HS-27A (cell line): ENCODE measurements around the gene DMPK.
A peak's percentile ranks its signal among the peaks of the same experiment; 100 is the strongest.
"Not testable (repeated sequence)": the region's sequence is repeated elsewhere in the genome, so short reads cannot be mapped to it uniquely, and the experiment has no call there.

Experiments used
- DNase-seq: peaks from one replicate; pipeline ENCODE4 v3.0.0-alpha.2; 2012; ENCODE audit warnings: low read depth, missing footprints

DMPK gene

DNA sequence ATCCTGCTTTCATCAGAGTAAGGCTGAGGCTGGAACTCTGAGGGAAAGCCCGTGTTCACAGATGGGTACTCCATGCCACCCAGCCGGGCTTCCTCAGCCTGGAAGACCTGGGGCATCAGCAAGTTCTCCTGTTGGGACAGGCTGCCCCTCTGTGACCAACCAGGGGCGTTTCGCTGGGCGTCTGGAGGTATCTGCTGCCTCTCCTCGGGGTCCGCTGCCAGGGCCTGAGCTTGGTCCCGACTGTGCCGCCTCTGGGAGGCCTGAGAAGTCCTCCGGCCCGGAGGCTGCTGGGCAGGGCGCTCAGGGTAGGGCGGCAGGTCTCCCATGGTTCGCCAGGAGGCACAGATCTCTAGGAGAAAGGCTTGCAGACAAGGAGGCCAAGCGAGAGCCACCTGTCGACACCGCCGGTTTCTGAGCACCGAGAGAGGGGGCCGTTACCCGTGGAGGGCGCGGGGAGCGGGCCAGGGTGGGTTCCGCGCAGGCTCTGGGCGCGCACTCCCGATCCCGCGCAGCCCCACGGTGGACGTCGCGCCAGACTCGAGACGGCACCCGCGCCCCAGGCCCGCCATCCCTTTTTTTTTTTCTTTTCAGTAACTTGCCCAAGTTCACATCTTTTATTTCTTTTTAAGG, 32.7 kb upstream of the DMPK start, which contains the start of gene RSPH6A:
TSS of gene RSPH6A (minus strand) at position 458 of the 630 bp plus-strand sequence. CDS start at position 326, 132 bp downstream.
- no peak for DNase-seq

DNA sequence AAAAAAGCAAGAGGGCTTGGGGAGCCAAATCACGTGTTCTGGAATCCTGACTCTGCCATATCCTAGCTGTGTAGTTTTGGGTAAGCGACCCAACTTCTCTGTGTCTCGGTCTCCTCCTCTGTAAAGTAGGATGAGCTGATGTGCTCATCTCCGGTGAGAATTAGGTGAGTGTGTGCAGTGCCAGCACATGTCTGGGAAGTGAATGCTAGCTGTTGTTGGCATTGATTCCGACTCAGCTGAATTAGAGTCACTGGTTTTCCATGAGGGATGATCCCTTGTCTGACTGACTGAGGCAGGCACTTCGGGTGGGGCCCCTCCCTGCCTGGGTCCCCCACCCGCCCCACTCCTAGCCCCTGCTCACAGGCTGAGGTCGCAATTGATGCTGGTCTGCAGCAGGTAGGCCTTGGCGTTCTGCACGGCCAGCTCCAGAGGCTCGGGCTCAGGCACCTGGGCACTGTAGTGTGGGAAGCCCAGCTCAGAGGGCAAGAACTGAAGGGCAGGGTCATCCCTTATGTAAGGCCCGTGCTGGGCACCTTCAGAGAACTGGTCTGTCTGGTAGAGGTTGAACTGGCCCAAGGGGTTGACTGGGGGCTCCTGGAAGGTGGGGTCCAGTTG, 32.0 kb upstream of the DMPK start:
- DNase-seq, result no peak

DNA sequence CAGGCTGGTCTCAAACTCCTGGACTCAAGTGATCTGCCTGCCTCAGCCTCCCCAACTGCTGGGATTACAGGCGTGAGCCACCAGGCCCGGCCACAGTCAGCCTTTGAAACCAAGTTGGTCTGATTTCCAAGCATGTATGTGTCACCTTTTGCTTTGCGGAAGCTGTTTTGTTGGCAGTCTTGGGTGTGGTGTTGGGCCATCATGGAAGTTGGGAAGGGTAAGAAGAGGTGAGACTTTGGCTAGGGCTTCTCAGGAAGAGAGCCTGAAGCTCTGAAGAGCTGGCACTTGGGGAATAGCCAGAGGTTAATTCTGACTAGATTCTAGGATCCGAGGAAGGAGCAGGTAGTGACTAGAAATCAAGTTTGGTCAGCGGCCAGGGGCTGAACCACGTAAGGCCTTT, 30.0 kb upstream of the DMPK start:
- DNase-seq, result no peak

DNA sequence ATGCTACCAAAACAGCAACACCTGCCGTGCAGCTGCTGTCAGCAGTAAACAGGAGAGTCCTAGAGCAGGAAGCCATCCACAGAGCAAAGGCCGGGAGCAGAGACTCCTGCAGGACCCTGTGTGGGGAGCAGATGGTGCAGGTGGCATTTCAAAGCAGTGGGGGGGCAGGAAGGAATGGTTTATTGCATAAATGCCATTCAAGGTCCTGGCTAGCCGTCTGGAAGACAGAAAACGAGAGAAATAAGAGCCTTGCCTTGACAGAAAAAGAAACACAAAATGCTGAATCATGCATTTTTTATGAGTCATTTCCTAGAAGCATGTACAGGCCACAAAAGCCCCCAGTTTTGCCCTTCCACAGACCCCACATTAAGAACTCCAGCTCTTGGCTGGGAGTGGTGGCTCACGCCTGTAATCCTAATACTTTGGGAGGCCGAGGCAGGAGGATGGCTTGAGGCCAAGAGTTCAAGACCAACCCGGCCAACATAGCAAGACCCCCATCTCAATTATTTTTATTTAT, 27.4 kb upstream of the DMPK start:
- DNase-seq, result peak; percentile 39

DNA sequence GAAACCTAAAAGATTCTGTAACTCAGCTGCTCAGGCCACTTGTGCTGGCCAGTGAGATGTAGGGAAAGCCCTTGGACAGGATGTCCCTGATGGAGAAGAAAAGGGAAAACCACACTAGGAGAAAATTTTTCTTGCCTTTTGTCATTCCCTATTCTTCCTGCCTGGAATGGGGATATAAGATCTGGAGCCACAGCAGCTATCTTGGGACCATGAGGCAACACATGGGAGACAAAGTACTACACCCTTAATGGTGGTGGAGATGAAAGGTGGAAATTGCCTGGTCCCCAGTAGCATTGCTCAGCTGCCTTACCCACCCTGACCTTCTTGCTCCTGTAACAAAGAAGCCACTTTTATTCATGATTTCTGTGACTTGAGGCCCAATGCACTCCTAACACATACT, 23.4 kb upstream of the DMPK start:
- no peak for DNase-seq

DNA sequence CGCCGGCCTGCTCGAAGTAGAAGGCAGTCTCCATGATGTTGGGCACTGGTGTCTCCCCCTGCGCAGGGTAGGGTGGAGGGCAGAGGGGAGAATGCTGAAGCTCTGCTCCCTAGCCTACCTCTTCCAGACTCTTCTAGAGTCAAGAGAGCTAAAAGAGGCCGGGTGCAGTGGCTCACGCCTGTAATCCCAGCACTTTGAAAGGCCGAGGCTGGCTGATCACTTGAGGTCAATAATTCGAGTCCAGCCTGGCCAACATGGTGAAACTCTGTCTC, 22.6 kb upstream of the DMPK start:
- DNase-seq, result no peak

DNA sequence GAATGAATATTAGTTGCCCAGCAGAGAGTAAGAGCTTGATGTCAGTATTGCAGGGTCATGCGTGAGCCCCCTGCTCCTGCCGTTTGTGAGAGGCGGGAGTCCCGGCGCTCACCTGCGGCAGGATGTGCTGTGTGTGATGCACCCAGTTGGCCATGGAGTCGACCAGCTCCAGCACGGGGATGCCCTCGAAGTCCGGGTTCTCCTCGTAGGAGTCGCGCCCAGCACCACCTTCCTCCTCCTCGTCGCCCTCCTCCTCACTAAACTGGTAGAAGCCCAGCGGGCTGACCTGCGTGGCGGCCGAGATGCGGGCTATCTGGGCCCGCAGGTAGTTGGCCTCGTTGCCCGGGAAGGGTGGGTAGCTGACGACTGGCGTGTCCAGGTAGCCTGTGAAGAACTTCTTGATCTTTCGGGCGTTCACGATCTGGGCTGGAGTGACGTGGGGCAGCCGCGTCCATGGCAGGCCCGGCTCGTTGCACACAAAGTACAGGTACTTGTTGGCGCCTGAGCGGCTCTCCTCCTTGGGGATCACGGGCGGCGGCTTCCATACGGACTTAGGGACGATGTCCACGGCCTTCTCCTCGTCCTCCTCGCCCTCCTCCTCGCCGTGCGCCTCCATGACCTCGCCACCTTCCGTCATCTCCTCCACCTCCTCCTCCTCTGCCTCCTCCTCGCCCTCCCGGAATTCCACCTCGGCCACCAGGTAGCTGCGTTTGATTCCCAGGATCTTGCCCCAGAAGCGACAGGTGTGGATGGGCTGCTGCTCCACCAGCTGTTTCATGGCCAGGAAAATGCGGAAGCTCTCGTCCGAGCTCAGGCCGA, 22.1 kb upstream of the DMPK start:
- no peak for DNase-seq

DNA sequence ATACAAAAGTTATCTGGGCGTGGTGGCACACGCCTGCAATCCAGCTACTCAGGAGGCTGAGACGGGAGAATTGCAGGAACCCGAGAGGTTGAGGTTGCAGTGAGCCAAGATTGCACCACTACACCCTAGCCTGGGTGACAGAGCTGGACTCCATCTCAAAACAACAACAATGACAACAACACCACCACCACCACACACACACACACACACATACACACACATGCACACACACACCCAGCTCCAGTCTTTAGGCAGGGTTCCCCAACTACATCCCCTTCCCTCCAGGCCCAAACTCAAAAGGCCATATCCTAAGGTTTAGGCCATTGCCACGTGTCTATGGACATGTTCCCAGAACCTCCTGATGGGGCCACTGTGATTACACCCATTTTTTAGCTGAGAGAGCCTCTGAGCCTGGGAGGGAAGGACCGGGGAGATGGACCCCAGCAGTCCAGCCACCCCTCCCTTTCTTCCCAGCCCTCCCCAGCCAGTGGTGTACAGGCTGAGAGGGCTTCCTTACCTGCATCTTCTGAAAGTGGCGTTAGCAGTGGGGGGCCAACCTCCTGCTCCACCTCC, 19.4 kb upstream of the DMPK start:
- DNase-seq, result no peak

DNA sequence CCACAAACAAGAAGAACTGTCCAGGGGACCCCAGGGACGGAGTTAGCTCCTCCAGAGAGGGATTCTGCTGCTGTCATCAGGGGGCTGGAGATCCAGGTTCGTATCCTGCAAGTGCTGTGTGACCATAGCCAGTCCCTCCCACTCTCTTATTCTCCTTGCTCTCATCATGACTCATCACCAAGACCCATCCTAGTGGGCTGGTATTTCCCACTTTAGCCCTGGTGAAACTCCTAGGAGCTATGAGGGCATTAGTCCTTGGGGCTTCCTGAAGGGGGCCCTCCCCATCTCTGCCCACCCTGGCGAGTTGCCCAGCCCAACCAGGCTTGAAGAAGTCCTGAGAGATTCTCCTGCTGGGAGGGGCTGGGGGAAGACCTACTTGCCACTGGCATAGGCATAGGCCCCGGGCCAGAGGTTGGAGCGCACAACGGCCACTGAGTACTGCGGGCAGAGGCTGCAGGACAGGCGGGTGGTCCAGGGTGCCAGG, 17.8 kb upstream of the DMPK start:
- DNase-seq, result no peak

DNA sequence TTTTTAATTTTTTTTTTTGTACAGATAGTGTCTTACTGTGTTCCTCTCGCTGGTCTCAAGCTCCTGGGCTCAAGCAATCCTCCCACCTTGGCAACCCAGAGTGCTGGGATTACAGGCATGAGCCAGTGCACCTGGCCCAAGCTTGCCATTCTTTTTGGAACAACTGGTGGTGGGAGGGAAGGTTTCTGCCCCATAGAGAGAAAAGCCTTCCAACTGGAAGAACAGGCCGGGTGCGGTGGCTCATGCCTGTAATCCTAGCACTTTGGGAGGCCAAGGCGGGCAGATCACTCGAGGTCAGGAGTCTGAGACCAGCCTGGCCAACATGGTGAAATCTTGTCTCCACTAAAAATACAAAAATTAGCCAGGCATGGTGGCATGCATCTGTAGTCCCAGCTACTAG, 17.3 kb upstream of the DMPK start:
- not testable (repeated sequence) for DNase-seq

DNA sequence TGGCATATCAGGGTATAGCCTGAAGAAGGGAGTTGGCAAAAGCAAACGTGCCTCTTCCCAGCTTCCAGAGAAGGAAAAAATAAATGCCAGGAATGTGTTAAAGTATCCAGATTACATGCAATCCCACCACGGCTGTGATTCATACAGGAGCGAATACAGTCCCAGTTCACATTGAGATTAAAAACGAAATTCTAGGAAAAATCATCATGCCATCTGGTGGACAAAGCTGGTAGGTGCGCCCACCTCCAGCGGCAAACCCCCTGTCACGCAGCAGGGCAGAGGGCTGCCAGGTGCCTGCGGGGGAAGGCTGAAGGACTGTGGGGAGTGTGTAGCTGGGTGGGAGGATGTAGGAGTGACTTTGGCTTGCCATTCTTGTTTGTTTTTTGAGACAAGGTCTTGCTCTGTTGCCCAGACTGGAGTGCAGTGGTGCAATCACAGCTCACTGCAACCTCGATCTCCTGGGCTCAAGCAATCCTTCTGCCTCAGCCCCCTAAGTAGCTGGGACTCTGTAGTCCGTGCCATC, 16.8 kb upstream of the DMPK start:
- peak; percentile 74 for DNase-seq

DNA sequence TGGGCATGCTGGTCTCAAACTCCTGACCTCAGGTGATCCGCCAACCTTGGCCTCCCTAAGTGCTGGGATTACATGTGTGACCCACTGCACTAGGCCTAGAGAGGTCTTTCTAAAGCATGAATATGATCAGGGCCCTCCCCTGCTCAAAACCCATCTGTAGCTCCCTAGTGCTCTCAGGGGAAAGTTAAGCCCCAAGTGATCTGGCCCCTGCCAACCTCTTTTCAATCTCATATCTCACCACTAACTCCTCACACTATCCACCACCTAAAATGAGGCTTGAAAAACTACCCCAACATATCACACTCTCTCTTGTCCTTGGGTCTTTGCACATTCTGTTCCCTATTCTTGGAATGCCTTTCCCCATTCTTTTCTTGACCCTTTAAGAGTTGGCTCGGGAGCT, 12.3 kb upstream of the DMPK start:
- DNase-seq, result no peak

DNA sequence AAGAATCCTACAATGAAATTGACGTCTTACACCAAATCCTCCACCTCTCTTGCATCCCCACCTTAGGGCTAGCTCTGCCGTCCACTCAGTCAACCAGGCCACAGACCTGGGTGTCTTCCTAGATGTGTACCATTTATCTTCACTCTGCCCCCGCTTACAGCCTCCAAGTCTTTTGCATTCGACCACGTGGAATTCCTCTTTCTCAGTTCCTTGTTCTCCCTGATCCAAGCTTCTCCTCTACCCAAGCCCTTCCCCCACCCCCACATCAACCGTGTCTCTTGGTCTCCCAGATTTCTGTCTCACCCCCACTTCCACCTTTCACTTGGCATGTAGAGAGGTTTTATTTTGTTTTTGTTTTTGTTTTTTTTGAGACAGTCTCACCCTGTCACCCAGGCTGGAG, 11.6 kb upstream of the DMPK start:
- no peak for DNase-seq

DNA sequence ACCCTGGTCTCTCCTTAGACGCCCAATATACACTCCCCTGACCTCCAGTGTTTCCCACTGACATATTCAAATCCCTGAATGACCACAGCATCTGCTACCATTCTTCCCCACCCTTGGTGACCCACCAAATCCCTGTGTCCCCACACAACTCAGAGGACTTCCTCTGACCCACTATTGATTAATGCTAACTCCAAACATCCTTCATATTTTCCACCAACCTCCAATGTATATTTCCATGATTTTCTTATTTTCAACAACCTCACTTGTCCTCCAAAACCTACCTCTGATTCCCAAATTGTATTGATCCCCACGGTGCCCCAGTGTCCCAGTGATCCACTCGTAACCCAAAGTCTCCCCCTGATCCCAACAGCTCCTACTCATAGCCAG, 10.9 kb upstream of the DMPK start:
- no peak for DNase-seq

DNA sequence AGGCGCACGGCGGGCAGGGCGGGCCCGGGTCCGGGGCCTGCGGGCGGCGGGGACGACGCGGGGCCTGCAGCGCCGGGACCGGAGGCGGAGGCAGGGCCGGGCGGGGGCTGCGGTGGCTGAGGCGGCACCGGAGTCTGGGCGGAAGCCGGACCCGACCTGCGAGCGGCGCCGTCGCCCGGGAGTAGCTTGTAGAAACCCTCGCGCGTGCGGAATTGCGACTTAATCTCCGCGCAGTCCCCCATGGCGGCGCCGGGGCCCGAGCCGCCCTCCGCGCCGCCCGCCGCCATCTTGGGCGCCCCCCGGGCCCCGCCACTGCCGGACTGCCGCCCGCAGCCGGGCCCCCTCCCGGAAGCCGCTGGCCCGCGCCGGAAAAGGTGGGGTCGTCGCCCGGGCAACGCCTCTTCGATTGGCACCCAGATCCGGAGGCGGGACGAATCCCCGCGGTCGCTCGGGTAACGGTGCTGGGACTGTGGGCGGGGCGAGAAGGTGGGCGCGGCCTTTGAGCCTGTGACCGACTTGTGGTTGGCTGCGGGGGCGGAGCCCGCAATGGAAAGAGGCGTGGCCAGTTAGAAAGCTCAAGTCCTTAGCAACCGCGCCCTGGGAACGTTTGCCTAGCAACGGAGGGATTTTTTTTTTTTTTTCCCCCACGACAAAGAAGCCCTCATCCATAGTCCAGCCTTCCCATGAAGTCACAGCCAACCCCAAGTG, 10.3 kb upstream of the DMPK start, which contains the start of gene DMWD:
TSS of gene DMWD (minus strand) at position 376 of the 708 bp plus-strand sequence. CDS start at position 287, 89 bp downstream.
- DNase-seq, result peak; percentile 99

DNA sequence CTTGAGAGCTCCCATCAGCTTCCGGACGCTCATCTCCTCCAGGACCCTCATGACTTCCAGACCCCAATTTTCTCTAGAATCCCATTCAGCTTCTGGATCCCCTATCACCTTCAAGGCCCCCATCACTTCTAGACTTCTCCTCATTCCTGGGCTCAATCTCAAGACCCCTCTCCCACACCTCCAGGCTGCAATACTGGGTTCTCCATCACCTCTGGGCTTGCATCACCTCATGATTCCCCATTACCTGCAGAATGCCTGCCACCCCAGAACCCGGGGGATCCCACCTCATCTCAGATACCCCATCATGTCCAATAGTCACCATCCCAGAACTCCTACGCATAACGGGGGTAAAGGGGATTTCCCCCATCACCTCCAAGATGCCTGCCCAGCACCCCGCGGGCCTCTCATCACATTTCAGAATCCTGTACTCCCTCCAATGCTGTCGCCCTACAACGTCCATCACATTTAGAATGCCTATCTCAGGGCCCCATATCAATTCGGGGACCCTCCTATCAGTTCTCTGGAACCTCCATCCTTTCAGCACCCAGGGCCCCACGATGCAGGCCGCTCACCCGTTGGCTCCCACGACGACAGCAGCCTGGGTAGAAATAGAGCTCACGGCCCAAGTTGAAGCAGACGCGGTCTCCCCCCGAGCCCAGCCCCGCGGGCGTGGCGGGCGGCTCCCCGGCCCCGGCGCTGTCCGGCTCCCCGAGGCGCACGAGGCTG, 9.6 kb upstream of the DMPK start:
- DNase-seq, result no peak

DNA sequence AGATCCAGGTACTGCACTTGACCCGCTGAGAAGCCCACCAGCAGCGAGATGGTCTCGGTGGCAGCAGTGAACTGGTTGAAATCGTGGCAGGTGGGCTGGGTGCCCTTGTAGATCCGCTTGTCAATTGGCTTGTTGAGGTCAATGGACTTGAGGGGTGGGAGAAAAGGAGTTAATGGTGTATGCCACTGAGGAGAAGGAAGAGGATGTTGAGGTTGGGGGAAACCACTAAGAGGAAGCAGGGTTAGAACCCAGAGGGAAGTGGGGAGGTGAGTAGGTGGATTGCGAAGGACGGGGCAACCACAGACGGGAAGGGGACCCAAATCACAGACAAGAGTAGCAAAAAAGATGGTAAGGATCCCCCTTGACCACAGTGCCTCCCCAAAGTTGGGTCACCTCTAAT, 8.7 kb upstream of the DMPK start:
- DNase-seq, result no peak

DNA sequence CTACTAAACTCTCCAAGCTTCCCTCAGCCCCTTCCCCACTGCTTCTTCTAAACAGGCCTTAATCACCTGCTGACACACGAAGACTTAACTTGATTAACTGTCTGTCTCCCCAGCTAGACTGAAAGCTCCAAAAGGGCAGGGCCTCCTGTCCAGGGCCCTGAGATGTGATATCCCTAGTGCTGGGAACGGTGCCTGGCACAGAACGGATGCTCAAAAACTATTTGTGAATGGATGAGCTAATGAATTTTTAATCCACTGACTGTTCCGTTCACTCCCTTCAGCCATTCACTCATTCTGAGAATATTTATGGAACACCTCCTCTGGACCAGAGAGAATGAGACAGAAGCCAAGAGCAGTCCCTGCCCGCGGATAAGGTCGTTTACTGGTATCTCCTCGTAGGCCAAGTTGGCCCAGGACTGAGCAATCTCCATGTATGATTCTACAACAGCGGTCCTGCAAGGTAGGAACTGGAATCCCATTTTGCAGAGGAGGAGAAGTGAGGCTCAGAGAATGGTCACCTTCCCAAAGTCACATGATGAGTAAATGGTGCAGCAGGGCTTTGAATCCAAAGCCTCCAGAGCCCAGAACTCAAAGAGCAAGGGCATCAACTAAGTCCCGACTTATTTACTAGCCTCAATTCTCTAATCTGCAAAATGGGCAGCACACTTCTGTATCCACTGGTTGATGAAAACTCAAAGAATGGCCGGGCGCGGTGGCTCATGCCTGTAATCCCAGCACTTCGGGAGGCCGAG, 6.9 kb upstream of the DMPK start:
- no peak for DNase-seq

DNA sequence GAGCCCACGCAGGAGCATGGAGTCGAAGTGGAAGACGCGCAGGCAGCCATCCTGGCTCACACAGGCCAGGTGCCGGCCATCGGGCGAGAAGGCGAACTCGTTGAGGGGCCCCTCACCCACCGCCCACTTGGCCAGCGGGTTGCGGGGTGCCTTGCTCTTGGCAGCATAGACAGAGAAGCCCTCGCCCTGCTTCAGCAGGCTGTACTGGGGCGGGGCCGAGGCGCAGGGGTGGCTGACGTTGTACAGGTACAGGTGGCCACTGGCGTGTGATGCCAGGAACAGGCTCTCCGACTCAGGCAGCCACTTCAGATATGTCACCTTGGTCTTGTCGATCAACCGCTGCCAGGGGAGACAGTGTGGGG, 4.2 kb upstream of the DMPK start:
- no peak for DNase-seq

DNA sequence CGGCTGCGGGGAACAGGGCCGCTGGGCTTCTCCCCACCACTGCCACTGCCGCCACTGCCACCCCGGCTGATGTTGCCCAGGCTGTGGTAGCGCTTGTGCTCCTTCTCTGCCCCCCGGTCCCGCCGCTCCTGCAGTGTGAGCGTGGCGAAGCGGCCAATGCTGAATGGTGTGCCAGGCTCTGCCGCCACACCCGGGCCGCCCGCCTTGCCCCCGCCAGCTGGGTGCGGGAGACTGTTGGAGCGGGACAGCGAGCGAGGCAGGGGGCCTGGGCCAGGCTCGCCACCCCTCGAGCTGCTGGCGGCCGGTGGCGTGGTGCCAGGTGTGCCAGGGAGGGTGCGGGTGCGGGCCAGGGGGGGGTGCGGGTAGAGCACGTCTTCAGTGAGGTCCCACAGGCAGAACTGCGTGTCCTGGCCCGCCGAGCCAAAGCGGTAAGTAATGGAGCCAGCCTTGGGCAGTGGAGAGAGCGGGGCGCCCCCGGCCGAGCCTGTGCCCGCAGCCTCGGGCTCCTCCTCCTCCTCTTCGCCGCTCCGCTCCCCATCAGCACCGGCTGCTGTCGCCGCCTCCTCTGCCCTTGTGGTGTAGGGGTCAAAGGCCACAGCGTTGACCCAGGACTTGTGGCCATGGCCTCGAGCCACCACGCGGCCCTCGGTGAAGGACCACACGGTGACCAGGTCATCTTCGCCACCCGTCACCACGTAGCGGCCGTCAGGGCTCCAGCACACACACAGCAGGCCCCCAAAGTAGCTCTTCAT, 3.7 kb upstream of the DMPK start:
- DNase-seq, result no peak
